Liver (tissue), 3 donors: Measurements from ENCODE around the gene OR4K5.

ENCODE experiments used
- ATF3 ChIP-seq: IDR thresholded peaks from 2 replicates; pipeline ENCODE4 v1.6.1; 2016; ENCODE audit warnings: antibody characterized with exemption
- EGR1 ChIP-seq, 2 donors: IDR thresholded peaks; 2 replicates each; pipeline ENCODE4 v1.6.1; 2016 to 2018; ENCODE audit warnings: antibody characterized with exemption in 2 of 2, low read depth in 2 of 2
- FOXA1 ChIP-seq: IDR thresholded peaks from 2 replicates; pipeline ENCODE4 v1.6.1; 2016; ENCODE audit warnings: antibody characterized with exemption
- FOXA2 ChIP-seq: IDR thresholded peaks from 2 replicates; pipeline ENCODE4 v1.6.1; 2016; ENCODE audit warnings: antibody characterized with exemption
- HNF4A ChIP-seq, 2 donors: conservative IDR thresholded peaks; 2 replicates each; pipeline ENCODE4 v1.6.1; 2016; ENCODE audit warnings: antibody characterized with exemption in 2 of 2, mild to moderate bottlenecking in 2 of 2
- NR2F2 ChIP-seq: IDR thresholded peaks from 2 replicates; pipeline ENCODE4 v1.6.1; 2016; ENCODE audit warnings: antibody characterized with exemption
- RAD21 ChIP-seq, 2 donors: IDR thresholded peaks; 2 replicates each; pipeline ENCODE4 v1.6.1; 2016; ENCODE audit warnings: antibody characterized with exemption in 2 of 2, mild to moderate bottlenecking in 2 of 2
- TAF1 ChIP-seq: conservative IDR thresholded peaks from 2 replicates; pipeline ENCODE4 v1.6.1; 2016; ENCODE audit warnings: antibody characterized with exemption, mild to moderate bottlenecking
- YY1 ChIP-seq: IDR thresholded peaks from 2 replicates; pipeline ENCODE4 v1.6.1; 2016; ENCODE audit warnings: antibody characterized with exemption, mild to moderate bottlenecking
- TF ChIP-seq, protein P1 (sequence below): fragments of 150-350 bp; IDR thresholded peaks from 2 replicates; pipeline ENCODE4 v1.5.1; 2017; ENCODE audit warnings: improper control_type of control experiment, low read depth, low read length; ENCODE audit not compliant: missing input control
- TF ChIP-seq, protein P2 (sequence below): IDR thresholded peaks from 2 replicates; pipeline ENCODE4 v1.6.1; 2016; ENCODE audit warnings: antibody characterized with exemption
- TF ChIP-seq, protein P3 (sequence below): IDR thresholded peaks from 2 replicates; pipeline ENCODE4 v1.6.1; 2016; ENCODE audit warnings: antibody characterized with exemption
- TF ChIP-seq, protein P4 (sequence below): IDR thresholded peaks from 2 replicates; pipeline ENCODE4 v1.6.1; 2016; ENCODE audit warnings: antibody characterized with exemption, mild to moderate bottlenecking
- donor health status: healthy.
- donor health status: healthy.

GRCh38 chr14:19902409-19902808 lies 18.0 kb upstream of the OR4K5 start:
- TF ChIP-seq FOXA1: no peak
- TF ChIP-seq, protein P1, sequence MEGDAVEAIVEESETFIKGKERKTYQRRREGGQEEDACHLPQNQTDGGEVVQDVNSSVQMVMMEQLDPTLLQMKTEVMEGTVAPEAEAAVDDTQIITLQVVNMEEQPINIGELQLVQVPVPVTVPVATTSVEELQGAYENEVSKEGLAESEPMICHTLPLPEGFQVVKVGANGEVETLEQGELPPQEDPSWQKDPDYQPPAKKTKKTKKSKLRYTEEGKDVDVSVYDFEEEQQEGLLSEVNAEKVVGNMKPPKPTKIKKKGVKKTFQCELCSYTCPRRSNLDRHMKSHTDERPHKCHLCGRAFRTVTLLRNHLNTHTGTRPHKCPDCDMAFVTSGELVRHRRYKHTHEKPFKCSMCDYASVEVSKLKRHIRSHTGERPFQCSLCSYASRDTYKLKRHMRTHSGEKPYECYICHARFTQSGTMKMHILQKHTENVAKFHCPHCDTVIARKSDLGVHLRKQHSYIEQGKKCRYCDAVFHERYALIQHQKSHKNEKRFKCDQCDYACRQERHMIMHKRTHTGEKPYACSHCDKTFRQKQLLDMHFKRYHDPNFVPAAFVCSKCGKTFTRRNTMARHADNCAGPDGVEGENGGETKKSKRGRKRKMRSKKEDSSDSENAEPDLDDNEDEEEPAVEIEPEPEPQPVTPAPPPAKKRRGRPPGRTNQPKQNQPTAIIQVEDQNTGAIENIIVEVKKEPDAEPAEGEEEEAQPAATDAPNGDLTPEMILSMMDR: no peak
- TF ChIP-seq TAF1: no peak
- TF ChIP-seq, protein P2, sequence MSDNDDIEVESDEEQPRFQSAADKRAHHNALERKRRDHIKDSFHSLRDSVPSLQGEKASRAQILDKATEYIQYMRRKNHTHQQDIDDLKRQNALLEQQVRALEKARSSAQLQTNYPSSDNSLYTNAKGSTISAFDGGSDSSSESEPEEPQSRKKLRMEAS: no peak
- TF ChIP-seq RAD21 (IDR thresholded peaks at IDR 0.05): no peak
- TF ChIP-seq NR2F2: no peak
- TF ChIP-seq YY1: no peak
- TF ChIP-seq, protein P3, sequence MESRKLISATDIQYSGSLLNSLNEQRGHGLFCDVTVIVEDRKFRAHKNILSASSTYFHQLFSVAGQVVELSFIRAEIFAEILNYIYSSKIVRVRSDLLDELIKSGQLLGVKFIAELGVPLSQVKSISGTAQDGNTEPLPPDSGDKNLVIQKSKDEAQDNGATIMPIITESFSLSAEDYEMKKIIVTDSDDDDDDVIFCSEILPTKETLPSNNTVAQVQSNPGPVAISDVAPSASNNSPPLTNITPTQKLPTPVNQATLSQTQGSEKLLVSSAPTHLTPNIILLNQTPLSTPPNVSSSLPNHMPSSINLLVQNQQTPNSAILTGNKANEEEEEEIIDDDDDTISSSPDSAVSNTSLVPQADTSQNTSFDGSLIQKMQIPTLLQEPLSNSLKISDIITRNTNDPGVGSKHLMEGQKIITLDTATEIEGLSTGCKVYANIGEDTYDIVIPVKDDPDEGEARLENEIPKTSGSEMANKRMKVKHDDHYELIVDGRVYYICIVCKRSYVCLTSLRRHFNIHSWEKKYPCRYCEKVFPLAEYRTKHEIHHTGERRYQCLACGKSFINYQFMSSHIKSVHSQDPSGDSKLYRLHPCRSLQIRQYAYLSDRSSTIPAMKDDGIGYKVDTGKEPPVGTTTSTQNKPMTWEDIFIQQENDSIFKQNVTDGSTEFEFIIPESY: no peak
- TF ChIP-seq, protein P4, sequence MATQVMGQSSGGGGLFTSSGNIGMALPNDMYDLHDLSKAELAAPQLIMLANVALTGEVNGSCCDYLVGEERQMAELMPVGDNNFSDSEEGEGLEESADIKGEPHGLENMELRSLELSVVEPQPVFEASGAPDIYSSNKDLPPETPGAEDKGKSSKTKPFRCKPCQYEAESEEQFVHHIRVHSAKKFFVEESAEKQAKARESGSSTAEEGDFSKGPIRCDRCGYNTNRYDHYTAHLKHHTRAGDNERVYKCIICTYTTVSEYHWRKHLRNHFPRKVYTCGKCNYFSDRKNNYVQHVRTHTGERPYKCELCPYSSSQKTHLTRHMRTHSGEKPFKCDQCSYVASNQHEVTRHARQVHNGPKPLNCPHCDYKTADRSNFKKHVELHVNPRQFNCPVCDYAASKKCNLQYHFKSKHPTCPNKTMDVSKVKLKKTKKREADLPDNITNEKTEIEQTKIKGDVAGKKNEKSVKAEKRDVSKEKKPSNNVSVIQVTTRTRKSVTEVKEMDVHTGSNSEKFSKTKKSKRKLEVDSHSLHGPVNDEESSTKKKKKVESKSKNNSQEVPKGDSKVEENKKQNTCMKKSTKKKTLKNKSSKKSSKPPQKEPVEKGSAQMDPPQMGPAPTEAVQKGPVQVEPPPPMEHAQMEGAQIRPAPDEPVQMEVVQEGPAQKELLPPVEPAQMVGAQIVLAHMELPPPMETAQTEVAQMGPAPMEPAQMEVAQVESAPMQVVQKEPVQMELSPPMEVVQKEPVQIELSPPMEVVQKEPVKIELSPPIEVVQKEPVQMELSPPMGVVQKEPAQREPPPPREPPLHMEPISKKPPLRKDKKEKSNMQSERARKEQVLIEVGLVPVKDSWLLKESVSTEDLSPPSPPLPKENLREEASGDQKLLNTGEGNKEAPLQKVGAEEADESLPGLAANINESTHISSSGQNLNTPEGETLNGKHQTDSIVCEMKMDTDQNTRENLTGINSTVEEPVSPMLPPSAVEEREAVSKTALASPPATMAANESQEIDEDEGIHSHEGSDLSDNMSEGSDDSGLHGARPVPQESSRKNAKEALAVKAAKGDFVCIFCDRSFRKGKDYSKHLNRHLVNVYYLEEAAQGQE: no peak
- TF ChIP-seq FOXA2: no peak
- no peak for TF ChIP-seq HNF4A (conservative IDR thresholded peaks at IDR 0.05)
- no peak for TF ChIP-seq EGR1 (IDR thresholded peaks at IDR 0.05; ENCODE audit: low read depth in 2 of 2)
- TF ChIP-seq ATF3: no peak
